ENCODE results near the gene CHRNB2.

GRCh38 chr1:154607609-154608396 is 40.2 kb downstream of the CHRNB2 start, which contains the start of gene ADAR:
- TF ChIP-seq CTCF (IDR thresholded peaks at IDR 0.05) = no peak
- TF ChIP-seq POLR2A (IDR thresholded peaks at IDR 0.05) = no peak
- peak; percentile 78 to 93 (median 80) for TF ChIP-seq POLR2AphosphoS5 (IDR thresholded peaks at IDR 0.05)

Data from stomach (tissue), 4 donors.